ENCODE measurements around the gene SUN5.

DNA sequence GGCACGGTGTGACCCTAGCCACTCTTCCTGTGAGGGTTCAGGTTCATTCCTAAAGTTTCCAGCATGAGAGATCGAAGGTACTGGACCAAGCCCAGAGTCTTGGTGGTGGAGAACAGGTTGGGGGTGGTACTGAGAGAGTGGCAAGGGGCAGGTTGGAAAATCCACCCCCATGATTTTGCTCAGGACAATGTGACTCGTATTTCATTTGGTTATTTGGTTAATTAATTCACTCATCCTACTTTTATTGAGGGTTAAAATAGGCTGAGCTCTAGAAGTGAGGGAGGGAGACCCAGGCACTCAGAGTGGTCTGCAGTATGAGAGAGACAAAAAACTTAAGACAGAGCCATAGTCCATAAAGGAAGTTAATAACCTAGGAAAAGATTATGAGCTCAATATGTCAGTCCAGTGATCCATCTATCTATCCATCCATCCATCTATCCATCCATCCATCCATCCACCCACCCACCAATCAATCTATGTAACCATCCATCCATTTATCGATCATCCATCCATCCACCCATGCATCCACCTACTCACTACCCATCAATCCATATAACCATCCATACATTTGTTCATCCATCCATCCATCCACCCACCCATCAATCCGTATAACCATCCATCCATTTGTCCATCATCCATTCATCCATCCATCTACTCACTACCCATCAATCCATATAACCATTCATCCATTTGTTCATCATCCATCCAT, 20.5 kb upstream of the SUN5 start:
- TF ChIP-seq TAF1 (IDR thresholded peaks at IDR 0.05; ENCODE audit: low read depth) (no peak), EGR1 (IDR thresholded peaks at IDR 0.05) (no peak), ZBTB7A (IDR thresholded peaks at IDR 0.05; ENCODE audit: low read depth) (no peak), EP300 (IDR thresholded peaks at IDR 0.05; ENCODE audit: borderline replicate concordance) (no peak), RAD21 (IDR thresholded peaks at IDR 0.05; ENCODE audit: low read depth) (no peak), CREB1 (IDR thresholded peaks at IDR 0.05; ENCODE audit: low read depth) (no peak), YY1 (IDR thresholded peaks at IDR 0.05; ENCODE audit: low read depth) (no peak), REST (IDR thresholded peaks at IDR 0.05; ENCODE audit: low read depth) (no peak), CEBPB (IDR thresholded peaks at IDR 0.05) (no peak), FOXM1 (IDR thresholded peaks at IDR 0.05; ENCODE audit: borderline replicate concordance, low read depth) (no peak), NFIC (IDR thresholded peaks at IDR 0.05) (no peak), TEAD4 (IDR thresholded peaks at IDR 0.05) (no peak)
- TF ChIP-seq, protein P1, sequence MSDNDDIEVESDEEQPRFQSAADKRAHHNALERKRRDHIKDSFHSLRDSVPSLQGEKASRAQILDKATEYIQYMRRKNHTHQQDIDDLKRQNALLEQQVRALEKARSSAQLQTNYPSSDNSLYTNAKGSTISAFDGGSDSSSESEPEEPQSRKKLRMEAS (IDR thresholded peaks at IDR 0.05) = no peak
- TF ChIP-seq, protein P2, sequence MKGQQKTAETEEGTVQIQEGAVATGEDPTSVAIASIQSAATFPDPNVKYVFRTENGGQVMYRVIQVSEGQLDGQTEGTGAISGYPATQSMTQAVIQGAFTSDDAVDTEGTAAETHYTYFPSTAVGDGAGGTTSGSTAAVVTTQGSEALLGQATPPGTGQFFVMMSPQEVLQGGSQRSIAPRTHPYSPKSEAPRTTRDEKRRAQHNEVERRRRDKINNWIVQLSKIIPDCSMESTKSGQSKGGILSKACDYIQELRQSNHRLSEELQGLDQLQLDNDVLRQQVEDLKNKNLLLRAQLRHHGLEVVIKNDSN (IDR thresholded peaks at IDR 0.05) = no peak

Measured in Ishikawa (cell line).